ENCODE data around the gene PEX11A.

PEX11A gene

DNA sequence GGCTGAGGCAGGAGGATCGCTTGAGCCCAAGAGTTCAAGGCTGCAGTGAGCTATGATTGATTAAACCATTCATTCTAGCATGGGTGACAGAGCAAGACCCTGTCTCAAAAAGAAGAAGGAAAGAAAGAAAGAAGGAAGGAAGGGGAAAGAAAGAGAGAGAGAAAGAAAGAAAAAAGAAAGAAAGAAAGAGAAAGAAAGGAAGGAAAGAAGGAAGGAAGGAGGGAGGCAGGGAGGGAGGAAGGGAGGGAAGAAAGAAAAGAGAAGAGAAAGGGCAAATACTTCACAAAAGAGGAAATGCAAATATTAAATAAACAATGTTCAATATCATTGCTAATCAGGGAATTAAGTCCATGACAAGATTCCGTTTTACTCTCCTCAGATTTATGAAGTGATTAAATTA, 31.3 kb downstream of the PEX11A start:
- no peak overlapping the region for H3K27ac ChIP-seq
- no peaks in the 10 kb centered on the region for H3K27me3 ChIP-seq (ENCODE audit: insufficient read depth, low read depth, severe bottlenecking)
- no peak overlapping the region for H3K4me3 ChIP-seq (ENCODE audit: low read depth, low read length)
- no peaks in the 10 kb centered on the region for H3K36me3 ChIP-seq
- no peak for TF ChIP-seq CTCF (IDR thresholded peaks at IDR 0.05; ENCODE audit: low read depth, low read length)
- no peaks in the 10 kb centered on the region for H3K9me3 ChIP-seq (ENCODE audit: severe bottlenecking)
- no peak for DNase-seq

GRCh38 chr15:89657686-89658200, 32.8 kb downstream of the PEX11A start:
- no peak for DNase-seq
- no peaks in the 10 kb centered on the region for H3K27me3 ChIP-seq (ENCODE audit: insufficient read depth, low read depth, severe bottlenecking)
- H3K9me3 ChIP-seq (ENCODE audit: severe bottlenecking), result no peaks in the 10 kb centered on the region
- no peak overlapping the region for H3K4me3 ChIP-seq (ENCODE audit: low read depth, low read length)
- no peak overlapping the region for H3K27ac ChIP-seq
- no peaks in the 10 kb centered on the region for H3K36me3 ChIP-seq
- no peak for TF ChIP-seq CTCF (IDR thresholded peaks at IDR 0.05; ENCODE audit: low read depth, low read length)

DNA sequence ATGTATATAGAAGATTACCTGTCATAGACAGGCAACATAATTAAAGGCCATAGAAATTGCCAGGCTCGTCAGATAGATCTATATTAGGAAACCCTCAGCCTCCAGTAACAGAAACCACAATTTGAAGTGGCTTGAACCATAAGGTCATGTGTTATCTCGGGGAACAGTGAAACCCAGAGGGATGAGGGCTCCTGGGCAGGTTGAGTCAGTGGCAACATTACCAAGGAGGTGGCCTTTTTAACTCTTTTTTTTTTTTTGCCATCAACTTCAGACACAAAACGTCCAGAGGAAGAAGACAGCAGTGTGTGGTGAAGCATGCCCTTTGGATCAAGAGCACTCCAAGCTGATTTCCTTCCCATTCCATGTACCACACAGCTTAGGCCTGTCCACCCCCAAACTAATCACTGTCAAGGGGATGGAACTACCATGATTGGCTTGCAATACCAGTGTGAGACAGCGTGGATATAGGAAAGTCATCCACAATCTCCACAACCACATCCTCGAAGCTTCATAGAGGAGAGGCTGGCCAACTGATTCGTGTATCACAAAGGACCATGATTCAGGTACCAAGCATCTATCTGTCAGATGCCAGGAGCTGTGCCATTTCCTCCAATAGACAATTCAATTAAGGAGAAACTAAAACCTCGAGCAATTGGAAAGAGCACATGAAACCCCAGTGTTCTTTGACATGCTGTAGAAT, 34.3 kb downstream of the PEX11A start:
- no peaks in the 10 kb centered on the region for H3K27me3 ChIP-seq (ENCODE audit: insufficient read depth, low read depth, severe bottlenecking)
- no peak for TF ChIP-seq CTCF (IDR thresholded peaks at IDR 0.05; ENCODE audit: low read depth, low read length)
- H3K4me3 ChIP-seq (ENCODE audit: low read depth, low read length), result no peak overlapping the region
- no peaks in the 10 kb centered on the region for H3K9me3 ChIP-seq (ENCODE audit: severe bottlenecking)
- no peak for DNase-seq
- peaks cover 11% of the 10 kb centered on the region; the same call in 1 of the 2 replicates for H3K36me3 ChIP-seq
- no peak overlapping the region for H3K27ac ChIP-seq

DNA sequence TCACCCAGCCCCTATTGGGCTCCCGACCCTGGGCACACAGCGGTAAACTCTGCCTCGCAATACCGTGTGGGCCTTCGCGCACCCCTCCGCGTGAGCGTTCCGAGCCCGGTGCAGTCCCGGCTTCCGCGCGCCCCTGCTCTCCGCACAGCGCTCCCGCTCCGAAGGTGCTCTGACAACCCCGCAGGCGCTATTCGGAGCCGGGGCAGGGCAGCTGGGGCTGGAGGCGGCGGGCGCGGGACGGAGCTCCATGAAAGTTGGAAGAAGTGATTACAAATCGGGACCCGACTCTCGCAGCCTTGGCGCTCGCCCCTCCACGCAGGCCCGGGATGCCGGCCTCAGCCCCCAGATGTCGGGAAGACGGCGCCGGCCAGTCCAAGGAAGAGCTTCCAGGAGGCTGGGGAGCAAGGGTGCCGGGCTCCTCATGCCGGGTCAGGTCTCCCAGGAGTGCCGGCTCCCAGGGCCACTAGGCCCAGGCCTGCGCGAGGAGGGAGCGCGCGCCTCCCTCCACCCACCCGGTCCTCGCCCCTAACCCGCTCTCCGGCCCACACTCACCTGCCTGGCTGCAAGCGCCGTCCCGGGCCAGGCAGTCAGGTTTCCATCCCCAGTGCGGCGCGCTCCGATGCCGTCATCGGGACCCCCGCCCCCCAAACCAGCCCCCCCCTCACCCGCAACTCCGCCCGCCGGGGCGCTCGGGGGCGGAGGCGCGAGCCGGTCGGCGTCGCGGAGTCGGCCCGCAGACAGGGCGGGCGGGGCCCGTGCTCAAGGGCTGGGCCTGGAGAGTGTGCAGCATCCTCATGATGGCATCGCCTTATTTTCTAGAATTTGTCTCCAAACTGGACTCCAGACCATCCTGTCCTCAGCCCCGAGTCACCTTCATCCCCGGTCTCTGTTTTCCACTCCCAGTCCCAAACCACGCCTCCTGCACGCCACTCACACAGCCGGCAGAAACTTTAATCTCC, 35.4 kb downstream of the PEX11A start, which contains the start of gene KIF7:
TSS of gene KIF7 (minus strand) at position 621 of the 959 bp plus-strand sequence. CDS start 2,537 bp downstream, outside the sequence.
- H3K36me3 ChIP-seq, result peaks cover 12% of the 10 kb centered on the region; the same call in 1 of the 2 replicates
- TF ChIP-seq CTCF (IDR thresholded peaks at IDR 0.05; ENCODE audit: low read depth, low read length), result no peak
- DNase-seq, result peak; percentile 74
- H3K4me3 ChIP-seq (ENCODE audit: low read depth, low read length), result peak within 1 kb of the TSS; percentile 90
- H3K27ac ChIP-seq, result 0 out of 2 replicates have a peak within 1 kb of the TSS, but pooled peaks have one; percentile 32
- no peaks in the 10 kb centered on the region for H3K27me3 ChIP-seq (ENCODE audit: insufficient read depth, low read depth, severe bottlenecking)
- H3K9me3 ChIP-seq (ENCODE audit: severe bottlenecking), result no peaks in the 10 kb centered on the region

DNA sequence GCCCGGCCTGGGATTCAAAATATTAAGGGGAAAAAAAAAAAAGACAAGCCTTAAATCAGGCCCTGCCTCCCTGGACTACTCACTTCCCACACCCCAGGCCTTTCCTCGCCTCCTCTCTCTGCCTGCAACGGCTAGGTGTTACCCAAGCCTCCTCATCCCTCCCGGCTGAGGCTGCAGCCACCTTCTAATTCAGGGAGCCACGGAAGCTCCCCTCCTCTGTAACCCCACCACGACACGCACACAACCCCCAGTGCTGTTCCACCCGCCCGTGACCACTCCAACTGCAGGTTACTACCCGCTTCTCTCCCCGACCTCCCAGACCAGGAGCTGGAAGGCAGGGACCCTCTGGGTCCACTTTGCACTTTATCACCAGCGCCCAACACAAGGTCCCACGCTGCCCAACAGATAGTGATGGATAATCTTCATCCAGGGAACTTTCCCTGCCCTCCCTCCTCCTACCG, 36.2 kb downstream of the PEX11A start:
- H3K4me3 ChIP-seq (ENCODE audit: low read depth, low read length), result peak overlapping the region; percentile 90
- no peaks in the 10 kb centered on the region for H3K9me3 ChIP-seq (ENCODE audit: severe bottlenecking)
- DNase-seq, result no peak
- H3K36me3 ChIP-seq, result peaks cover 12% of the 10 kb centered on the region; the same call in 1 of the 2 replicates
- H3K27me3 ChIP-seq (ENCODE audit: insufficient read depth, low read depth, severe bottlenecking), result no peaks in the 10 kb centered on the region
- no peak for TF ChIP-seq CTCF (IDR thresholded peaks at IDR 0.05; ENCODE audit: low read depth, low read length)
- H3K27ac ChIP-seq, result no peak overlapping the region
